DOHH2 (cell line): ENCODE data around the gene MXRA7.

ENCODE experiments used
- CTCF ChIP-seq: fragments of 200-600 bp; sonication (generic); IDR thresholded peaks from one replicate; pipeline ENCODE4 v1.5.1; 2014; ENCODE audit warnings: antibody characterized with exemption, mild to moderate bottlenecking, low read depth, low read length; ENCODE audit not compliant: poor library complexity, severe bottlenecking
- EZH2phosphoT487 ChIP-seq: fragments of 200-600 bp; sonication (generic); IDR thresholded peaks from 2 replicates; pipeline ENCODE4 v1.6.1; 2017; ENCODE audit warnings: borderline replicate concordance, mild to moderate bottlenecking, antibody characterized with exemption, low read length, moderate library complexity, mixed read lengths

- TF ChIP-seq CTCF (no peak), EZH2phosphoT487 (no peak)
Observed at GRCh38 chr17:76687298-76688164, 23.2 kb downstream of the MXRA7 start.
